Measurements from ENCODE around the gene ANAPC7.
"Not testable (repeated sequence)": the region's sequence is repeated elsewhere in the genome, so short reads cannot be mapped to it uniquely, and the experiment has no call there.

Gene ANAPC7

DNA sequence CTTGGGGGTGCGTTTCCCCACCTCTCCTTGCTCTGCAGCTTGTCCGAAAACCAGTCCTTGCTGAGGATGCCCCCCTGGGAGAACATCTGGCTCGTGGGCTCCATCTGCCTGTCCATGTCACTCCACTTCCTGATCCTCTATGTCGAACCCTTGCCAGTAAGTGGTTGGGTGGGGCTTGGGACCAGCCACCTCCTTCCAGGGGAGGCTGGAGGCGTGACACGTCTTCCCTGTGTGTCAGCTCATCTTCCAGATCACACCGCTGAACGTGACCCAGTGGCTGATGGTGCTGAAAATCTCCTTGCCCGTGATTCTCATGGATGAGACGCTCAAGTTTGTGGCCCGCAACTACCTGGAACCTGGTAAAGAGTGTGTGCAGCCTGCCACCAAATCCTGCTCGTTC lies 57.5 kb downstream of the ANAPC7 start:
- no peak for DNase-seq

DNA sequence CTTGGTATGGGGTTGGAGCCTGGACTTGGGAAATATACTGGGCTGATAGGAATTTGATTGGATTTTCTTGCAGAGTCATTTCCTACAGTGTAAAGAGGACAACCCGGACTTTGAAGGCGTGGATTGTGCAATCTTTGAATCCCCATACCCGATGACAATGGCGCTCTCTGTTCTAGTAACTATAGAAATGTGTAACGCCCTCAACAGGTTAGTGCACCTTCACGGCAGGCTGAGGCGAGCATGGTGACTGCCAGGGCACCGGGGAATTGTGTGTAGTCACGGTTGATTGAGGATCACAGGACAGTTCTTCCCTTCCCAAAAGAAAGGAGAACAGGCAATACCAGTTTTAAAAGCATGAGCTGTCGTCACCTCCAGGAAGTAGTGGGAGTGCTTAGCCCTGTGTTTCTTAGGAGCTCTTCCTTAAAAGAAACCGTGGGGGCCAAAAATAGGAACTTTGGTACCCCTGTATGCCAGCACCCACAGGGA lies 58.3 kb downstream of the ANAPC7 start:
- no peak for DNase-seq

GRCh38 chr12:110344657-110345056 lies 58.9 kb downstream of the ANAPC7 start:
- DNase-seq, result no peak

DNA sequence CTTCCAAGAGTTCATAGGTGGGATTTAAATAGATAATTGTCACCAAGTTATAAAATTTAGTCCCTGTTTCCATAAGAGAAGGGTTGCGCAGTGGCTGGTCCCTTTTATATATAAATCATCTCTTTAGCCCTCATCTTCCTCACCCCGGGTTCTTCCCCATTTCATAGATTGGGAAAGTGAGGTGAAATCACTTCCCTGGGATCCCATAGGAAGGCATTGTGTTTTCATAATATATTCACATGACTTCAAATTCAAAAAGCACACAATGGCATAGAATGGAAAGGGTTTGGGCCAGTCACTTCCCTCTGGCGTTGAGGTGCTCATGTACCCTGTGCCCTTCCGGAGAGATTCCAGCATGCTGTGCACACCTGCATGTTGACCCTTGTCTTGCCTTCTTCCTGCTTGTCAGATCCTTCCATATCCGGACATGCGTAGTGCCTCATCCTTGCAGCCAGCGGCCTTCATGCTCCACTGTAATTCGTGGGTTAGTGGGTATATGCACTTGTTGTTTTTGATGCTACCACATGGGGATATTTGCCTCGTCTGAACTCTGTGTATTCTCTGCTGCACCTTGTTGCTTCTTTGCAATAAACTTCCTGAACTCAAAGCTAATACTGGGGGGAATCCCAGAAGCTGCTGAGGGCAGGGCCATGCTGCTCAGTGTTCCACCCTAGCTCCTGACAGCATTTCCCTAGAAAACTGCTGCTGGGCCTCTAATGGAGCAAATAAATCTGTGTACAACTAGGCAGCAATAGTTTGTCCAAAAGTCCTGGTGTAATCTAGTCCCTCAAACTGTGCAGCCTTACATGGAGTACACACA lies 59.6 kb downstream of the ANAPC7 start:
- no peak for DNase-seq

DNA sequence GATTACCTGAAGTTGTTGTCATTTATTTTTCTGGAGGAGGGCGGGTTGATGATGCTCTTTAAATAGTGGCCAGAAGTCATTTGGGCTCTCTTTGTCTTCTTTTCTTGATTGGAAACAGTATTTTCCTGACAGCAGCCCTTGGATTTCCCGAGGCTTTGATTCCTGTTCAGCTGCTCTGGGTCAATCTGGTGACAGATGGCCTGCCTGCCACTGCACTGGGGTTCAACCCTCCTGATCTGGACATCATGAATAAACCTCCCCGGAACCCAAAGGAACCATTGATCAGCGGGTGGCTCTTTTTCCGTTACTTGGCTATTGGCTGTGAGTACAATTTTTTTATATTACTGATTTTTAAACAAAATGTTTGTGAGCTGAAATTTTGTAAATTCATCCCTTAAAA lies 60.4 kb downstream of the ANAPC7 start:
- DNase-seq, result no peak

- no peak for DNase-seq
These were observed 61.4 kb downstream of the ANAPC7 start for GRCh38 chr12:110342157-110342556.

GRCh38 chr12:110340706-110341105 lies 62.8 kb downstream of the ANAPC7 start:
- no peak for DNase-seq

DNA sequence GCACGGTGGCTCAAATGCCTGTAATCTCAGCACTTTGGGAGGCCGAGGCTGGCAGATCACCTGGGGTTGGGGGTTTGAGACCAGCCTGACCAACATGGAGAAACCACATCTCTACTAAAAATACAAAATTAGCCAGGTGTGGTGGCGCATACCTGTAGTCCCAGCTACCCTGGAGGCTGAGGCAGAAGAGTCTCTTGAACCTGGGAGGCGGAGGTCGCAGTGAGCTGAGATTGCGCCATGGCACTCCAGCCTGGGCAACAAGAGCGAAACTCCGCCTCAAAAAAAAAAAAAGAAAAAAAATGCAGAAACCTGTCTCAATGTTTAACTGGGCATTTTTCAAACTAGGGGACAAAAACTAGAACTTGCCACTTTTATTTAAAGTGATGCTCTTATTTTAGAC lies 63.2 kb downstream of the ANAPC7 start:
- not testable (repeated sequence) for DNase-seq

- no peak for DNase-seq
These were observed 64.1 kb downstream of the ANAPC7 start for GRCh38 chr12:110339184-110339952.

DNA sequence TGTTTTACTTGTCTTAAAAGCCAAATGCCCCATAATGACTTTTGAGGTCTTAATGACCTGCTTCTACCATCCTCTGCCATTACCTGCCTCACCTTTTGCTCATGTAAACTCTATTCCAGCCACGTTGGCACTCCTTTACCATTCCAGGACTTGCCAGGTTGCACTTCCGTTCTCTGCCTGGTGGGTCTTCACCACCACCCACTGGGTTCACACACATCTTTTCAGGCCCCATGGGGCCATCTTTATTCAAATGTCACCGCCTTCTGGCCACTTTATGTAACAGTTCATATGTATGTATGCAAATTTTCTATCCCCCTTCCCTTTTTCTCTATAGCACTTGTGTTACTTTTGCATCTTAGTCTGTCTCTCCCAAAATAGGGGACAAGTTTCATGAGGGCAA lies 64.8 kb downstream of the ANAPC7 start:
- DNase-seq, result no peak

GRCh38 chr12:110337912-110338710 lies 65.4 kb downstream of the ANAPC7 start:
- no peak for DNase-seq

DNA sequence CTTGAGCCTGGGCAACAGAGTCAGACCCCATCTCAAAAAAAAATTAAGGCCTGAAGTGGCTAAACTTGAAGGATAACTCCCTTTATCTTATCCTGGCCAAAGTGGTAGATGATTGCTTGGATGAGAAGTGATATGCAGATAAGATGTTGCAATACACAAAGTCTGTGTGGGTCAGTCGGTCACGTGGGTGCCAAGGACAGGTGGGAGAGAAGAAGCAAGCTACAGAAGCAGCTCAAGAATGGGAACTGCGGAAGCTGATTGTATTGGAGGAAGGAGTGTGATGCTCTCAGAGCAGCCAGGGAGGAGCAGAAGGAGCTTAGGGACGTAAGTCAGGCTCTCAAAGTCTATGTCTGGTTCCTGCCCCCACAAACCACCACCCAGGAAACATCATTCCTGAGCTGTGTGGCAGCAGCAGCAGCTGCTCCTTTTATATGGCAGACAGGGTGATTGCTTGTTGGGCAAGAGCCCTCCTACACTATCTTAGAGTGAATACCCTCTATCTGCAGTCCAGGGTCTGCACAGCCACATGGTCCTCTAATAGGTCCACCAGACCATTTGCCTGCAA lies 67.9 kb downstream of the ANAPC7 start:
- no peak for DNase-seq

DNA sequence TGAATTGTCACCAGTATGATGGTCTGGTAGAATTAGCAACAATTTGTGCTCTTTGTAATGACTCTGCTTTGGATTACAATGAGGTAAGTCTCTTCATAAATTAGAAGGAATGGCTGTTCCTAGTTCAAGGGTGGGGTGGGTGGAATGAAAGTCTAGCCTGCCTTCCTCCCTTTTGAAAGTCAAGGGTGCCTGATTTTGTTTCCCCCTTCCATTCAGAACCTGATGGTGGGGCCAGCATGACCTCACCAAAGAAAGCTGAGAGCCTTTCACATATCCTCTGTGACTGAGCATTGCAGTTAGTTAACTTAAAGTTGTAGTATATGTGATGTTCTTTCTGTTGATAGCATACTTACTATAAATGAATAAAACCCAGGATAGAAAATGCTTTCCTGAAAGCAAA lies 70.3 kb downstream of the ANAPC7 start:
- DNase-seq, result no peak

DNA sequence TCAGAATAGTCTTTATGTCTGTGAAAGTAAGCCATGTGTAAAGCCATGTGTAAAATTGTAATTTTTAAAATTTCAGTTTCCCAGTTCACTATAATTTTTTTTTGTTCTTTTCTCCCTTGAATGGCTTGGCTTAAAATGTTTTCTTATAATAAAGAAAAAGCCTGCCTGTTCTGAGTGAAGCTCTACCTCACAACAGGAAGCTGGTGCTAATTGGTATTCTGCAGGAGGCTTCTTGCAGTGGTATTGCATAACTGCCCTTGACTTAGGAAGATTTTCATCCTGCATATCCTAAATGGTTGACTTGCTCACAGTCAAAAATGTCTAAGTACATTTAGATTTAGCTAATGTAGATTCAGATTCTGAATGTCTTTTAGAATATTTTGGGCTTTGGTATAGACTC lies 73.0 kb downstream of the ANAPC7 start:
- no peak for DNase-seq

DNA sequence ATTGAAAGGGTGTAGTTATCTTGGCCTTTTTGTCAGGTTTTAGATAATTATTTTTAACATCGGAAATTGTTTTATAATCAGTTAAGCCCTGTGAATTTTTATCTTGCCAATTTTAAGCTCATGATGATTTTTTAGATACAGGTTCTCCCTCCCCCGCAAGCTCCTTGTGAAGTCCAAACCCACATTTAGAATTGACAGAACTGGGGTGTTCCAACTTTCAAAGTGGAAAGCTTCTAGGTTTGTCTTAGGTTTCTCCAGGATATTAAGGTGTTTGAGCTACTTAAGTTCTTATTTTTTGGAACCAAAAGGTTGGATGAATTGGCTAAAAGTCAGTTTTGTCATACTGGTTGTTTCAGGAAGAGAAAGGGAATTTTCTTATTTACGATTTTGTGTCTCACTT lies 73.4 kb downstream of the ANAPC7 start:
- DNase-seq, result no peak

DNA sequence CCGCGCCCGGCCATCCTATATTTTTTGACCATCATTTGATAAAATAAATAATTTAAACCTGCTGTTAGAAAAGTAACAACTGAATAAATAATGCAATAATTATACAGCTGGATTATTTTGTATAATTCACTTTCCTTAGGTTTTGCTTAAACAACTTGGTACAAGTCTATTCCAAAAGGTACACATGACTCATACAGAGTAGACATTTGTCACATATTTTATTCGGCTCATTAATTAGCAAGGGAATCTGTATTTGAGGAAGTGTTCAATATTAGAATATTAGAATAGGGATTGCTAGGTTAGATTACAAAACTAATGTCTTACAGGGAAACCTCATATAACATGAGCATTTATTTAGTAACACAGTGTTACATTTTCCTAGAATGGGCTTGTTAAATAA lies 73.8 kb downstream of the ANAPC7 start:
- DNase-seq, result no peak
